Esophagus muscularis mucosa (tissue), 3 donors: ENCODE results near the gene NACA2.

Source experiments
- CTCF ChIP-seq, 3 experiments: fragments of 200-600 bp in 2 of 3; fragments of 450-650 bp in 1 of 3; sonication (generic) in 2 of 3; IDR thresholded peaks; one replicate each; pipeline ENCODE4 v1.5.1; 2017 to 2019; ENCODE audit warnings: antibody characterized with exemption in 3 of 3, mild to moderate bottlenecking in 2 of 3, moderate library complexity in 1 of 3
- POLR2A ChIP-seq: fragments of 450-650 bp; IDR thresholded peaks from one replicate; pipeline ENCODE4 v1.6.1; 2017; ENCODE audit warnings: antibody characterized with exemption, moderate library complexity, mild to moderate bottlenecking, low read depth

- TF ChIP-seq CTCF (IDR thresholded peaks at IDR 0.05) (no peak), POLR2A (no peak)
These were observed 40.8 kb upstream of the NACA2 start for GRCh38 chr17:61631800-61632199.
